NK-92 treated with Interleukin-12 subunit alpha and Interleukin-12 subunit beta, amount 100 ng/mL, for 24 hours (cell line): ENCODE data around the gene PDE1C.
"Not testable (repeated sequence)": the region's sequence is repeated elsewhere in the genome, so short reads cannot be mapped to it uniquely, and the experiment has no call there.

Experiments used
- DNase-seq: peaks from one replicate; lab custom pipeline; 2025; lab: John Stamatoyannopoulos, UW

Gene PDE1C

DNA sequence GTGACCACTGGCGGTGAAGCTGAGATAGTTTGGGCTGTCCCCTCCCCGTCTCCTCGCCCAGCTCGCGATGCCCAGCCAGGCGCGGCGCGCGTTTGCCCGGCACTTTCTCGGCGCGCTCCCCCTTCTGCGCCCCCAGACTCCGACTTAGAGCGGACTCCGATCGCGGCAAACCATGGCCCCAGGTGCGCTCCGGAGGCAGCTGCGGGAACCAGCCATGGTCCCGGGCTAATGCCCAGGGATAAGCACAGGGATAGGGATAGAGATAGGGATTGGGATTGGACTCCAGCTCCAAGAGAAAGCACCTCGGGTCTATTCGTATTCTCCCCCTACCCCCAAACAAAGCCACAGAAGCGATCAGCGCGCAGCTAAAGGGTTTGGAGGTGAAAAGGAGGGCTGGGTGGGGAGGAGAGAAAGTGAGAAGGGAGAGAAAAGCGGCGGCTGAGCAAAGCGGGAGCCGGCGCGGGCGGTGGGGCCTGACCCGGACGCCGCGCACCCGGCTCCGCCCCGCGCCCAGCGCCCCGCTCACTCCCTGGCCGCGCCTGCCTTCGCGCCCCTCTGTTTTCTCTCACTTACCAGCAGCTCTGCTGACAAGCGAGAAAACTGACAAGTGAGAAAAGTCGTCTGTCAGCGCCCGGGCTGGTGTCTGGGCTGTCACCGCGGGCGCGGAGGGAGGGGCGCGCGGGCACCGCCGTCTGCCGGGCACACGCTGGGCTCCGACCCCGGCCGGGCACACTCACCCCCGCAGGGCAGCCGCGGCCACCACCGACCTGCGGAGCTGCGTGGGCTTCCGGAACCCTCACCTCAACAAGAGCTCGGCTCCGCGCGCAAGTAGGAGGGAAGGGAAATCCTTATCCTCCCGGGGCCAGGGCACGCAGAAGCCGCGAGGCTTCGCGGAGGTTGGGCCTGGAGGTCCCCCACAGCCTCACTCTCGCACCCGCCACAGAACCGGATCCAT lies at the start of gene PDE1C:
TSS of gene PDE1C (minus strand) at position 2 of the 955 bp plus-strand sequence.
- no peak for DNase-seq

GRCh38 chr7:32119790-32120196 lies 49.6 kb upstream of the PDE1C start:
- DNase-seq, result no peak

DNA sequence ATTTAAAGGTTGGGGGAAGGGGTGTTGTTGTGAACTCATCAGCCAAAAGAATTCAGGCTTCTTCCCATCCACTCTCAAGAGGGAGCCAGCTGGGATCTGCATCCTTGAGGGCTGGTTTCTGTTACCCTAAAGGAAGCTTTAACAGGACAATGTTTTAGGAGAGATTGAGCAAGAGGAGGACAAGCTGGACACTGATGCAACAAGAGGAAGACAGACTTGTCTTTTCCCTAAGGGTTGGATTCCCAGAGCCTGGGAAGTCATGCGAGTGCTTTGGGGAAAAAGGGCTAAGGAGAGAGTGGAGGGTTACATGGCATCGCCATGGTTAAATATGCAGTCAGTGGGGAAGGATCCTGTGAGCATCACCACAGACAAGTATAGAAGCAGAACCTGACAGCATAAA lies 47.6 kb upstream of the PDE1C start:
- no peak for DNase-seq

DNA sequence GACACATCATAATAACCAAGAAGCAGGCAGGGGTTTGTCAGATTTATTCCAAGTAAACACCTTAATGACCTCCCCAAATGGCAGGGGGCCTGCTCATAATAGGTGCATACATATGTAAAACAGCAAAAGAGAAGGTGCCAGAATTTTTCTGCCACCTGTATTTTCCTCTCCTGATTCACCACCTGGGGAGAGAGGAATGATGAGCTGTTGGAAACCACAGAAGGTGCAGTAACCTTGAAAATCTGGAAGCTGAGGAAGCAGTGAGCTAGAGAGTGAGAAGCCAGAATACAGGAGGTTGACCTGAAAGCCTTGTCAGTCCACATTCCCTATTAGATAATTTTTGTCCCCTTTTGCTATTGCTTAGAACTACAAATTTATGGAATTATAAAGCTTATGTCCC lies 46.2 kb upstream of the PDE1C start:
- DNase-seq, result no peak

DNA sequence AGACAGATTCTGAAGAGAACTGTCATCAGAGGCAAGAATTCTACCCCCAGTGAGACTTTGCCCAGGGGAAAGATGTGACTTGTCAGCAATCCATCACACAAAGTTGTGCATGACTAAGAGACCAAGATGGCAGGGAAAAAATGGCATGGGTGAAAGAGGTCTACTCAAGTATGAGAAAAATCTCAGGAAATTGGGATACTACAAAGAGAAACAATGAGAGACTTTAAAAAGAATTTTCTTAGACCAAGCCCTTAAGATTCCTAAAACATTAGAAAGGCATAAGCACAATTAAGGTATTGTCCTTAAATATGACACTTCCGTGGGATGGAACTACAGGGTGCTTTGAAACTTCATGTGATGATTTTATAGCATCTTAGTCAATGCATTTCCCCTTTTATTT lies 45.6 kb upstream of the PDE1C start:
- DNase-seq, result no peak

- DNase-seq, result no peak
Measured at GRCh38 chr7:32108651-32109050, 38.4 kb upstream of the PDE1C start.

GRCh38 chr7:32104766-32105165 lies 34.6 kb upstream of the PDE1C start:
- no peak for DNase-seq

DNA sequence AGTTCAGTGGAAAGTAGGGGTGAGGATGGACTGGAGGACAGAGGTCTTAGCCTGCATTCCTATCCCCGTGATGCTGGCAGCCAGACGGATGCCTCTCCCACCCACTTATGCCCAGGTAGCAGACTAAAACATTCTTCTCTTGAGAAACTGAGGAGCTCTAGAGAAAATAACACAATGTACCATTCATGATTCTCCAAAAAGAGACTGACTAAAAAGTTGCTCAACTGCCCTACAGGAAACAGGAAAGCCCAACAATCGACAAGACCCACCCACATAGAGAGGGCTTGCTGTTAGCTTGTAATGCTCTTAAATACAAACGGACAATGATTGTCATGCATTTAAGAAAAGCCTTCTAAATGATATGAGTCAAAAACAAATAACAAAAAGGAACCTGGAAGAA lies 33.2 kb upstream of the PDE1C start:
- no peak for DNase-seq

- DNase-seq, result no peak
Measured at GRCh38 chr7:32102432-32102873, 32.2 kb upstream of the PDE1C start.

- no peak for DNase-seq
Measured at GRCh38 chr7:32100407-32100907, 30.2 kb upstream of the PDE1C start.

GRCh38 chr7:32094516-32094915 lies 24.3 kb upstream of the PDE1C start:
- no peak for DNase-seq

GRCh38 chr7:32093415-32094408 lies 23.5 kb upstream of the PDE1C start:
- no peak for DNase-seq

DNA sequence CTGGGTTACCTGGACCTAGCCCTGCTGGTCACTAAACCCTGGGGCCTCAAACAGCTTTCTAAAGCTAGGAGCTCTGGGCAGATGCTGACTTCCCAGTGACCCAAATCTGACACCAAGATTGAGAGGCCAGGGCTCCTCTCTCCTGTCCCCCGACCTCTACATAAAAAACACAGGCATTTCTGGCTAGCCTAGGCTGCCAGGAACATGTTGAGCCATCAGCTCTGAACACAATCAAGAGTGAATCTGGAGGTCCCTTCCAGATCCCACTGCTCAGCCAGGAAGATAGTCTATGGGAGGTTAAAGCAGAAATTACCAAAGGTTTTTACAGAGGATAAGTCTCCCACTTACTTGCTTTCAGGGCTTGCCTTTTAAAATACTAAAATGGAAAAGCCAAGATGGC lies 22.1 kb upstream of the PDE1C start:
- no peak for DNase-seq

- DNase-seq, result no peak
Measured at GRCh38 chr7:32091608-32092210, 21.5 kb upstream of the PDE1C start.

DNA sequence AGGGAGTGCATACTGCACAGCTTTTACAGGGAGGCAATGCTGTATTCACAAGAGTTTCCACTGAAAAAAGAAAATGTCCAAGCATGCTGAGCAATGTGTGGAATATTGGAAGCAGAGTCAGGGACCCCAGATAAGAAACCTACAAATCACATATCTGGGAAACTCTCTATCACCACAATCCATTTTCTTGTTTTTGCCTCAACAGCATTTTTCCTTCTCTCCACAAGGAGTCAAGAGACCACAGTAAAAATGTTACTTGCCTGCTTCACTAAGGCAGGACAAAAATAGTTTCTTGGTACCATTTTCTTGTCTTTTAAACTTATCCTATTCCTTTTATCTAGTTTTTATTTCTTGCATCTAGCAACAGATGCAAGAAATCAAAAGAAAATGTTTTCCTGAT lies 19.5 kb upstream of the PDE1C start:
- DNase-seq, result no peak

GRCh38 chr7:32089256-32089655 lies 19.0 kb upstream of the PDE1C start:
- no peak for DNase-seq

- no peak for DNase-seq
Measured at GRCh38 chr7:32088451-32088881, 18.3 kb upstream of the PDE1C start.

- DNase-seq, result no peak
Measured at GRCh38 chr7:32079510-32079909, 9.3 kb upstream of the PDE1C start.

DNA sequence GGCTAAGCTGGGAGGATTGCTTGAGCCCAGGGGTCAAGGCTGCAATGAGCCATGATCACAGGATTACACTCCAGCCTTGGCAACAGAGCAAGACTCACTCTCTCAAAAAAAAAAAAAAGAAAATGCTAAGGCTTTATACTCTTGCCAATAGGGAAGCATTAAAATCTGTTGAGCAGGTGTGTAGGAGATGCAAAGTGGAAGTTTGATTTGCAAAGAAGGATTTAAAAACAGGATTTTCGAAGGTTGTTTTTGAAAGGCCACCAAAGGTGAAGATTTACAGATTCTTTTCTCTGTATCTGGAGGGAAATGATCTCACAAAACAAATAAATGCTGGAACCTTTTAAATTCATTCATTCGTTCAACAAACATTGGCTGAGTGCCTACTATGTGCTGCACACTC lies 8.6 kb upstream of the PDE1C start:
- DNase-seq, result no peak

DNA sequence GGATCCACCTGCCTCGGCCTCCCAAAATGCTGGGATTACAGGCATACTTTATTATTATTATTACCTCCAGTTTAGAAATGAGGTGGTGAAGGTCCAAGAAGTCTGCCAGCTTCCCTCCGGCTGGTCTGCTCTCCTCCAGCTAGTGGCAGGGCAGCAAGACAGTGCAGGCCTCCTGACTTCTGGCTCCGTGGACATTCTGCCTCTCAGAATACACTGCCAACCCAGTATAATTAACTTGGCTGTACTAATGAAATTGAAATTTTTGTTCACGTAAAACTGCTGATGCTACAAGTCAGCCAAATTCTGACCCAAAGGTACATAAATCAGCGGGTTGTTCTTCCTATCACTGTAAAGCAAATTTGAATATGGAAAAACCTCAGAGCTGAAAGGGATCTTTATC lies 7.6 kb upstream of the PDE1C start:
- DNase-seq, result no peak

GRCh38 chr7:32076802-32077201 lies 6.6 kb upstream of the PDE1C start:
- DNase-seq, result not testable (repeated sequence)

- DNase-seq, result no peak
Measured at GRCh38 chr7:32075612-32076011, 5.4 kb upstream of the PDE1C start.
